A549 treated with DMSO at 1 μM for 4 hours (cell line): ENCODE data around the gene MSANTD1. TPM values are rescaled to one million over a fixed set of nuclear protein-coding genes. Genes with fewer than 3 reads are reported as not detected.

Experiments
- total RNA-seq: library from RNA; stranded (reverse); fragments of 200-300 nt; extraction: Qiagen RNA extraction; gene quantifications from 5 replicates; pipeline ENCODE4 v1.2.3, GENCODE V29; 2022; ENCODE audit warnings: low read depth

MSANTD1 gene
- total RNA-seq: 0.15 to 0.18 TPM (median 0.16 TPM) in 4 of 5 replicates, not detected in the other

DNA sequence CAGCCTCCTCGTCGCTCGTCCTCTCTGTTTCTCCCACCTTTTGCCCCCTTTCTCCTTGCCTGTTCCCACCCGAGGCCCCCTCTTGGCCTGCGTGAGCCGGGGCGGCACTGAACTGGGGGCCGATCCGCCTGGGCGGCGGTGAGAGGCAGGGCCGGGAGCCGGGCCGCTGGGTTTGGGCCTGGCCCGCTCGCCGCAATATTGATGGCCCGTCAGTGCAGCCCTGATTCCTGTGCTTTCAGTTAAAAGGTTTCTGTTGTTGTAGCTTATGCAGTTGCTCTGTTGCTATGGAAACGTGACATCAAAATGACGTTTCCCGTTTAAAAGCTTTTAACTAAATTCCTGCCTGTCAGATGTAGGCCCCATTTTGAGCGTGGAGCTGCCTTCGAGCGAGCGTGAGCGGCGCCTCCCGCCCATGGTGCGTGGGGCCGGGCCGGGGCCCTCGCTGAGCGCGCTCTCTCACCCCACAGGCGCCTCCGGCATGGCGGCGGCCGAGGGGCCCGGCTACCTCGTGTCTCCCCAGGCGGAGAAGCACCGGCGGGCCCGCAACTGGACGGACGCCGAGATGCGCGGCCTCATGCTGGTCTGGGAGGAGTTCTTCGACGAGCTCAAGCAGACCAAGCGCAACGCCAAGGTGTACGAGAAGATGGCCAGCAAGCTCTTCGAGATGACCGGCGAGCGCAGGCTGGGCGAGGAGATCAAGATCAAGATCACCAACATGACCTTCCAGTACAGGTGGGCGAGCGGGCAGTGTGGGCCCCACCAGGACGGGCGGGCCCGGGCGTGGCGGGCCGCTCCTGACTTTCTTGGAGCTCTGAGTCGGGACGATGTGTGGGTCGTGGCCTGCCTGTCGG, at the start of gene MSANTD1:
MSANTD1 (plus strand) TSS at position 349 of the 851 bp plus-strand sequence; CDS start at position 413, 64 bp downstream.

DNA sequence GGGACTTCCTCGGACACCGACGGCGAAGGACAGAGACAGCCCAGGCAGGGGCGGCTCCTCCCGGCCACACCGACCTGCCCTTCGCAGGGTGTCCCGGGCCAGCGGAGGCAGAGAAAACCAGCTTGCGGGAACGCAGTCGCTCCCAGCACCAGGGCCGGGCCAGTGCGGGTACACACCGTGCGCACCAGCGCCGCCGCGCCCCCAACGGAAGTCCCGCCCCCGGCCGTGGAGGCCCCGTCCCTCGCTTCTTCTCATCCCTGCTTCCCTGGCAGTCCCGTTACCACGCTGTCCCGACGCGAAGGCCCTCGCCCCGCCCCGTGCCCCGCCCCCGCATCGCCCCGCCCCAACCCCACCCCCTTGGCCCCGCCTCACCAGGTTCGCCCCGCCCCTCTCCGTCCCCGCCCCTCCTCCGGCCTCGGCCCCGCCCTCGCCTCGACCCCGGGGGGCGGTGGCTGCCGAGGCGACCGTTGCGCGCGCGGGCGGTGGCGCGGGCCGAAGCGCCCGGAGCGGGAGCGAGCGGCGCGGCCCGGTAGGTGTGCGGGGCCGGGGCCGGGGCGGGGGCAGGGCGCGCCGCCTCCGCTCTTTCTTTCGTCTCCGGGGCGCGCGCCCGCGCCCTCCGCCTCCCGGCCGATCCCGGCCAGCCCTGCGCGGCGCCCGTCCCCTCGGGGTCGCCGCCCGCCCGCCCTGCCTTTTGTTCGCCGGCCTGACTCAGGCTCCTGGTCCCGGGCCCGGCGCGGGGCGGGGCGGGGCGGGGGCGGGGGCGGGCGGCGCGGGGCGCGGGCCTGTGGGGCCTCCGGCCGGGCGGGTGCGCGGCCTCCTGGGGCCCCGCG, 43.8 kb downstream of the MSANTD1 start, which contains the start of gene RGS12:
RGS12 (plus strand) TSS at position 451 of the 830 bp plus-strand sequence. CDS start 23,150 bp downstream, outside the sequence.

Other genes with a start within 250 kb of the MSANTD1 start
- gene HTT-AS, start 174.6 kb upstream of the MSANTD1 start, total RNA-seq: not detected in 5 replicates
- 11.3 to 16.9 TPM (median 14.3 TPM) in 5 replicates for gene HTT, start 174.5 kb upstream of the MSANTD1 start, total RNA-seq
- gene RGS12, start 43.9 kb downstream of the MSANTD1 start, total RNA-seq: 7.9 to 12.0 TPM (median 9.4 TPM) in 5 replicates
- 0.20 to 0.41 TPM (median 0.30 TPM) in 5 replicates for gene HGFAC, start 192.8 kb downstream of the MSANTD1 start, total RNA-seq
- gene DOK7, start 214.1 kb downstream of the MSANTD1 start, total RNA-seq: 0.28 to 0.97 TPM (median 0.47 TPM) in 5 replicates